NCI-H526 (cell line): ENCODE data around the gene COP1.
A peak's percentile ranks its signal among the peaks of the same experiment; 100 is the strongest.
"Not testable (repeated sequence)": the region's sequence is repeated elsewhere in the genome, so short reads cannot be mapped to it uniquely, and the experiment has no call there.

Experiments
- DNase-seq, 2 experiments: peaks; one replicate each; lab custom pipeline; 2025; lab: John Stamatoyannopoulos, UW

The COP1 gene

DNA sequence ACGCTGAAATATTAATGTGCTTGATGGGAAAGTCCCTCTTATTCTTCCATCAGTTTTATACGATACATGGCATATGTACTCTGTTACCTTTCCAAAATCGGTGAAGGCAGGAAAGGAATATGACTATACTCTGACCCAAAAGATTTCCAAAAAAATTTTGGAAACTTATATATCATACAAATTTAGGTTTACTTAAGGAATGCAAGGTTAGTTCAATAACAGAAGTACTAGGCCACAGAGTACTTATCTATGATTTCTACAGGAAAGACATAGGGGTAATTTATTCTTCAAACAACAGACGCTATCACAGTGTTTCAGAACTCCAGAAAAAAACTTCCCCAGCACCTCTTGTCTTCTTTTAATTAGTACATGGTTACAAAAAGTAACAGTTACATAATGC, 84.8 kb downstream of the COP1 start:
- no peak for DNase-seq

DNA sequence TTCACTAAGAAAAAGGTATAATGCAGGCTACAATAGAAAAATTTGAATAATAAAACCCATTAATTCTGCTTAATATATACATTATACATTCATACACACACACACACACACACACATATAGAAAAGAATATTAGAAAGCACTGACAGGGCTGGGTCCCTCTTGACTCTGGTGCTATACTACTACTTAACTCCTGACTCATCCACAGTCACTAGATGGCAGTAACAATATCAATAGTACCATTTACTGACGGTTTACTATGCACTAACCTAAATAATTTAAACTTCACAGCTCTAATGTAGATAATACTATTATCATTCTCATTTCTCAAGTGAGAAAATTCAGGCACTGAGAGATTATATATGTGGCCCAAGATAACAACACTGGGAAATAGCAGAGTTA, 87.5 kb downstream of the COP1 start:
- peak in 1 of 2 experiments; percentile 6 for DNase-seq

DNA sequence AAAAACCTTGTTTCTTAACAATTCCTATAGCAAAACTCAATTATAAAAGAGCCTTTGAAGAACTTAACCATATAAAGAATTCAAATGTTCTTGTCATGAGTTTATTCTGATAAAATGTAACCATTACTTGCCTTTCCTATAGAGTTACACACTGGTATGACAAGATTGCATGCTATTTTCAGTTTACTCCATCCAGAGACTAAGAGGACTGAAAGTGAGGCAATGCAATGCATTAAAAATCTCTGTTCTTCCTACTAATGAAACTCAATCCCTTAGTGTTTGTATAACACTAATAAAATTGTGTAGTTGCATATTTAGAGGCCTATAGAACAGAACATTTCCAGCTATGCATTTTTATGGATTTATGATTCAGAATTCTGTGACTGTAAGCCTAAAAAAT, 88.1 kb downstream of the COP1 start:
- DNase-seq: no peak

DNA sequence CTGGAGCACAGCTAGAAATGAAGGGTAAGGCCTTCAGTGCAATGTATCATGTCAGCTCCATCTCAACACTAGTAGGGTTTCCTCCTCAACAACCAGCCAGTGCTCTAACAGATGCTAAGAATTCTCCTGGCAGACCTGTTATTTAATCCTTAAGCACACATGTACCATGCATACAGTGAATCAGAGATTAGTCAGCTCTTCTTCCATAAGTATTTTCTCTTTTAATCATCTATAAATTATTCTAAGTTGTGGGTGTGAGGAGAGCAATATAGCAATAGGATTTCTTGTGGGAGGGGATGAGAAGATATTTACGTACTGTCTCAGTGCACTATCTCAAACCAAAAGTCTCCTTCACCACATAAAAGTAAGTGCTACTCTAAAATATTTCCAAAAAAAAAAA, 95.3 kb downstream of the COP1 start:
- no peak for DNase-seq

DNA sequence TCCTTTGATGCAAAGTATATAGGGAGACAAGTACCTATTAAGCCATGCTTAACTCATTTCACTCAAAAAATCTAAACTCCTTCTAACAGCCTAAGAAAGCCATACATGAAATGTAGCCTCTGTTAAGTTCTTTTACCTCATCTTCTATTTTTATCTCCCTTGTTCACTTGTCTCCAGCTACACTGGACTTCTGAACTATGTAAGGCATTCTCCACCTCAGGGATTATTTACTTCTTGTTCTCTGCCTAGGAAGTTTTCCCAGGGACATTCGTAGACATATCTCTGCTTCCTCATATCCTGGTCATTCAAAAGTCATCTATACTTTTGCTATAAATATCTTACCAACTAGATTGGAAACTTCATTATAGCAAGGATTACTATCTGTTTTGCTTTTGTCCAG, 96.9 kb downstream of the COP1 start:
- DNase-seq: no peak

DNA sequence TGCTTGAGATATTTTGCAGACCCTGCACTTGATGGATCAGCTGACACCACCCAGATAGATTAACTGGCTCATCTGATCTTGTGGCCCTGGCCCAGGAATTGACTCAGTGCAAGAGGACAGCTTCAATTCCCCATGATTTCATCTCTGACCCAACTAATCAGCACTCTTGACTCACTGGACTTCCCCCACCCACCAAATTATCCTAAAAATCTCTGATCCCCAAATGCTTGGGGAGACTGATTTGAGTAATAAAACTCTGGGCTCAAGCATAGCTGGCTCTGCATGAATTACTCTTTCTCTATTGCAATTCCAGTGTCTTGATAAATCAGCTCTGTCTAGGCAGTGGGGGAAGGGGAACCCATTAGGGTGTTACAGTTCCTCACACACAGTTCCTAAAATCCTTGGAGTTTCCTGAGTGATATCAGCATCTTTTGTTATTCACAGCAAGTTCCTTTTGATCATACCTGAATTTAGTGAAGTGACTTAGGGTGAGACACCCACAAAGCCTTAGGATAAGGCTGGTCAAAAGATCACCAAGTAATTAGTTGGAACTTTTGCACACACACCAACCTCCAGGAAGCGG, 104.2 kb downstream of the COP1 start:
- DNase-seq: no peak

DNA sequence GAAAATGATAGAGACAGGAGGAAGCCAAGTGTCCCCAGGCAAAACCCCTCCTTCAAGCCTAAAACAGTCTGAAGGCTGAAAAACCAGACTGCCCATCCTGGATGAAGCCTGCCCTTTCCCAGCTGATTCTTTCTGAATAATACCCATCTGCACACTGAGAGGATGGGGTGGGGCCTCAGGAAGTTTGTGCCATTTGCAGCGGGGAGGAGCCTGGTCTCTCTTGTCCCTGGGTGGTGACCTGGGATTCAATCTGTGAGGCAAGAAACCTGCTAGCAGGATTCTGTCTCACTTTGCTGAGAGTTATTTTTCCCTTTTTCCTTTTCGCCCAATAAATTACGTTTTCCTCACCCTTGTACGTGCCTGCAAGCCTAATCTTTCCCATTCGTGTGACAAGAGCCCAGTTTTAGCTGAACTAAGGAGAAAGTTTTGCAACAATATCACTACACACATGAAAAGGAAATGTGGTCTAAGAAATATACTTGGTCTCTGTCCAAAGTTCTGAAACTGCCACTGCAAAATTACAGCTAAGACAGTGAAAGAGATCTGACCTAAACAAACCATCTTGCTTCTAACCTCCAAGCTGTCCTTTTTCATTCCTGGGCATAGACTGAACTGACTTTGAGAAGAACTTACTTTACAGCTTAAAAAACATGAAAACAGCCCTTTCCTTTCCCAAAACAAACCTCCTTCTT, 105.0 kb downstream of the COP1 start:
- DNase-seq: no peak

DNA sequence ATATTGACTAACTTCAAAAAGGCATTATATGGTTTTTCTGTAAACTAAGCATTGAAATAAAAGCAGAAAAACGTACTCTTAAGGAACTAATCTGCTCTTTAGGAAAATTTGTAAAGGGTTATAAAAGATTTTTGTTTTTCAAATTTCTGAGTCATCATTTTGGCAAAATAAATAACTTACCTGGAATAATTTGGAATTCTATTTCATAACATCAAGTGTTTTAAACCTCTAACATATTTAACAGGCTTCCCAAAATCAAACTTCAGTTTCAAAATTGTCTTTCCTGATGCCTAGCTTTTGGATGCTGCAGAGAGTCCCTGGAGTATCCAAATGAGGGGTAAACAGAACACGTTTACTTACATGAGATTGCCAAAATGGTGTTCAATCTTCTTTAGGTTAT, 108.5 kb downstream of the COP1 start:
- DNase-seq: no peak

DNA sequence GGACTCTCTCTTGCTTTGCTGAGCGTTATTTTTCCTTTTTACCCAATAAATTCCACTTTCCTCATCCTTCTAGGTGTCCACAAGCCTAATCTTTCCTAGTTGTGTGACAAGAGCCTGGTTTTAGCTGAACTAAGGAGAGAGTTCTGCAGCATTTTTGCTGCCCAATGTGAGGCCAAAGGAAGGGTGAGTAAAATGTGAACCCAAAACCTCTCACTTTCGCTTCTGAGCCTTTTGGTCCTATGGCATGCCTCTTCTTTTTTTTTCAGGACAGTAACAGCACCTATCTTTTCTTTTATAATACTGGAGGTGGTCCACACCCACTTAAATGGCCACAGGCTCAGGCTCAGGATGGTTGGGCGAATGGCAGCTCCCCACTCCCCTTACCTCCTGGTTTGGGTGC, 111.1 kb downstream of the COP1 start:
- no peak for DNase-seq

DNA sequence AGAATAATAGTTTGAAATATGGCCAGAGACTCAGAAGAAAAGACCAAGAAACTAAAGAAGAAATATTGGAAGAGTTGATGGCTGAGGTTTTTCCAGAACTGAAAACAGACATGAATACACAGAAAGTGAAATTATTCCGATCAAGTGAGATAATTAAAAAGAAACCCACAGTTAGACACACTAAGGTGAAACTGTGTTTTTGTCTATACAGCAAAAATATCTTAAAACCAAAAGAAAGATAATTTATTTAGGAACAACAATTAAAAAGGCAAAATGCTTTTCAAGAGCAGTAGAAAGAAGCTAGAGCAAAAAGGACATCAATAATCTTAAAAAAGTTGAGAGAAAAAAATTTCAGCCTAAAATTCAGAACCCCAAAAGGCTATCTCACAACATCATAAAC, 116.3 kb downstream of the COP1 start:
- no peak for DNase-seq

DNA sequence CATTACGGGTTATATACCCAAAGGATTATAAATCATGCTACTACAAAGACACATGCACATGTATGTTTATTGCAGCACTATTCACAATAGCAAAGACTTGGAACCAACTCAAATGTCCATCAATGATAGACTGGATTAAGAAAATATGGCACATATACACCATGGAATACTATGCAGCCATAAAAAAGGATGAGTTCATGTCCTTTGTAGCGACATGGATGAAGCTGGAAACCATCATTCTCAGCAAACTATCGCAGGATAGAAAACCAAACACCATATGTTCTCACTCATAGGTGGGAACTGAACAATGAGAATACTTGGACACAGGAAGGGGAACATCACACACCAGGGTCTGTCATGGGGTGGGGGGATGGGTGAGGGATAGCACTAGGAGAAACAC, 119.3 kb downstream of the COP1 start:
- not testable (repeated sequence) for DNase-seq

DNA sequence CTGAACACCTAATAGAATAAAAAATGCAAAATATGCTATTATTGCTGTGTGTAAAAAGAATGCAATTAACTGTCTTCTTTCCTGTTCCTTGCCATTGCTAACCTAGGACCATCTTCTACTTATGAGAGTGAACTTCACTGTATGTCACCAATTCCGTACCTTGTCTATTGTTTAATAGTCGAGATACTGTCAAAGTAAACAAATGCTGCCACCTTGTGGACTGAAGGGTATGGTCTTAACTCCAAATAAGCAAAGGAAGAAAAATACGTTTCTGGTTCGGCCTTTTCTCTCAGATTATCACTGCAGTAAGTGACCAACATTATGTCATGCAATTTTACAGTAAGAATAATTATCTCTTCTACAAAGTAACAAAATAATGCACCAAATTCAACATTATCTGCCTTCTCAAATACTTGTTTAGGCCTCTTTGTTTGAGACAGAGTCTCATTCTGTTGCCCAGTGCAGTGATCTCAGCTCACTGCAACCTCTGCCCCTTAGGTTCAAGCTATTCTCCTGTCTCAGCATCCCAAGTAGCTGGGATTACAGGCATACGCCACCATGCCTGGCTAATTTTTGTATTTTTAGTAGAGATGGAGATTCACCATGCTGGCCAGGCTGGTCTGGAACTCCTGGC, 133.4 kb downstream of the COP1 start:
- DNase-seq: peak; percentile 81 to 96

DNA sequence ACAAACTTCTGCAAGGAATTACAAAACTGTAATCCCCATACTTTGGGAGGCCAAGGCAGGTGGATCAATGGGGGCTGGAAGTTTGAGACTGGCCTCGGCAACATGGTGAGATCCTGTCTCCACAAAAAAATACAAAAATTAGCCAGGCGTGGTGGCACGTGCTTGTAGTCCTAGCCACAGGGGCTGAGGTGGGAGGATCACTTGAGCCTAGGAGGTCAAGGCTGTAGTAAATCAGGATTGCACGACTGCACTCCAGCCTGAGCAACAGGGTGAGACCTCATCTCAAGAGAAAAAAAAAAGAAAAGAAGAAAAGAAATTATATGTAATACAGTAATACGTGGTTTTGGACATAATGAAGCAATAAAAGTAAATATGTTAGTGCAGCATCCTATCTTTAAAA, 138.2 kb downstream of the COP1 start:
- DNase-seq: no peak

DNA sequence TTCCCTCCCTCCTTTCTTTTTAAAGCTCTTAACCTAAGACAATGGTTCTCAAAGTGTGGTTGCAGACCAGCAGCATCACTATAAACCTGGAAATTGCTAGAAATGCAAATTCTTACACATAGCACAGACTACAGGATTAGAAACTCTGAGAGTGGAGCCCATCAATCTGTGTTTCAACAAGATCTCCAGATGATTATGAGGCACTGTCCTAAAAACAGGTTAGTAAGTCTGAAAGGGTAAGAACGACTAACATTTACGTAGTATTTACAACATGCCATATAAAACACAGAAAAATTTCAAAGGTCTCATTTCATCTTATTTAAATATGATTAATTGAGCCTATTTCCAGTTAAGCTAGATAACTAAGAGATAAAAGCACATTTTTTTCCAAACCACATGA, 138.8 kb downstream of the COP1 start:
- DNase-seq: no peak

DNA sequence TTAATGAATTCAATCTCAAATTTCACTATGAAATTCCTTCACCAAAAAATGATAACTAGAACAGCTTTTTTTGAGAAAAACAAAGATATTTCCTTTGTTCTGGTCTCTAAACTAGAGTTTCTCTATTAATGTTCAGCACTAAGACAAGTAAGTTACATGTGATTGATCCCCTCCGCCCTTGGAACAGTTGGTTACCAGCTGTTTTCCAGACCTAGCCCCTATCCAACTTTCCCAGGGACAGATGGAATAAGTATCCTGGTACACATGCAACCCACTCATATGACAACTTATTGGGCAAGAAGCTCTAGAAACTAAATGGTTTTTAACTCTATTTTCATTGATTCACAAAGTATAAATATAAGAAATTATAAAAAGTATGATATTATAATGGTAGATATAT, 140.4 kb downstream of the COP1 start:
- DNase-seq: no peak

DNA sequence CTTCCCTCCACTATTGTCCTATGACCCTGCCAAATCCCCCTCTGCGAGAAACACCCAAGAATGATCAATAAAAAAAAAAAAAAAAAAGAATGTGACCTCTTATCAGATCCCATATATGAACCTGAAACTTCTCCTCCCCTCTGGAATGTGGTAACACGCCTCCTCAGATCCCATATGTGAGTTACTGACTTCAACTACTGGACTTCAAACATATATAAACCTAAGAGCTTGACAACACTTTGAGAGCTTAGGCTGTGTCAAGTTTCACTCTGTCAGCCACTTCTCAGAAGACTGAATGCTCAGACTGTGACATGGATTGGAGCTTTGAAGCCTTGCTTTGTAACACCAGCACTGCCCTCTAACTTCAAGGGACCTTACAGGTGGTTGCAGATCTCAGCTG, 148.4 kb downstream of the COP1 start:
- no peak for DNase-seq

DNA sequence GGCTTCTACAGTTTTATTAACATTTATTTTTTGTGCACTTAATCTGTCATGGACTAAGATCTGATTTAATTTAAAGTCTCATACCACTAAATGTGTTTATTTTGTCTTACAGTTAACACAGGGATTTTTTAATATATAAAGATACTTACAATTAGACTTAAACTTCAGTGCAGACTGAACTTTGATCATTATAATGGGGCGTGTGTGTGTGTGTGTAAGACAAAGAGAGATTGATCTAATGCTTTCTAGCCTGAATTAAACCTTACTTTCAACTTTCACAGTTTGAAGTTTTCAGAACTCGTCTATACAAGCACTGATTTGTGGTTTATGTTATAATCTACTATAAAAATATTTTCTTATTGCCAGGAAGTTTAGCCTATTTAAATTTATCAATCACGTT, 150.8 kb downstream of the COP1 start:
- DNase-seq: no peak

DNA sequence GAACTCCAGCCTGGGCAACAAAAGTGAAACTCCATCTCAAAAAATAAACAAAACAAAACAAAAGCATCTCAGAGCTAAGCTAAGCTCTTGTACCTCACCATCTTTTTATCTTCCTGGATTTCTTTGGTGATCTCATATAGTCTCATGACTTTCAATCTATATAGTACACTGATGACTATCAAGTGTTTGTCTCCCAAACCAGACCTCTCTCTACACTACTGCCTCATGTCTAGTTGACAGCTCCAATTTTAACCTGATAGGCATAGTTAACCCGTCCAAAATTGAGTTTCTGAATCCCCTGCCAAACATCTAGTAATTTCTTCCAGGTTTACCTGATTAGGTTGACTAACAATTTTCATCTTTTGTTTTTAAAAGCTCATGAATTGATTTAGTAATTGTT, 151.7 kb downstream of the COP1 start:
- DNase-seq: no peak

DNA sequence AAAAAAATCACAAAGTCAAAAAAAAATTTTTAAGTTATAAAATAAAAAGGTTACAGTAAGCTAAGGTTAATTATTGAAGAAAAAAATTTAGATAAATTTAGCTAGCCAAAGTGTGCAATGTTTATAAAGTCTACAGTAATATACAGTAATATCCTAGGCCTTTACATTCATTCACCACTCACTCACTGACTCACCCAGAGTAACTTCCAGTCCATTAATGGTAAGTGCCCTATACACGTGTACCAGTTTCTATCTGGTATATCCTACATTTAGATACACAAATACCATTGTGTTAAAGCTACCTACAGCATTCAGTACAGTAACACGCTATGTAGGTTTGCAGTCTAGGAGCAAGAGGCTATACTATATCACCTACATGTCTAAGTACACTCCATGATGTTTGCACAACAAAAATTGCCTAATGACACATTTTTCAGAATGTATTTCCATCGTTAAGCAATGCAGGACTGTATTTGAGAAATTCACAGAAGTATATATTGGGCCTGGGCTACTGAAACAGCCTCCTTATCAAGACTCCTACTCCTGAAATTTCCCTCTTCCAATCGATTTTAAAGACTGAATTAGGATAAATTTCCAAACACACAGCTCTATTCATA, 155.1 kb downstream of the COP1 start:
- DNase-seq: no peak

DNA sequence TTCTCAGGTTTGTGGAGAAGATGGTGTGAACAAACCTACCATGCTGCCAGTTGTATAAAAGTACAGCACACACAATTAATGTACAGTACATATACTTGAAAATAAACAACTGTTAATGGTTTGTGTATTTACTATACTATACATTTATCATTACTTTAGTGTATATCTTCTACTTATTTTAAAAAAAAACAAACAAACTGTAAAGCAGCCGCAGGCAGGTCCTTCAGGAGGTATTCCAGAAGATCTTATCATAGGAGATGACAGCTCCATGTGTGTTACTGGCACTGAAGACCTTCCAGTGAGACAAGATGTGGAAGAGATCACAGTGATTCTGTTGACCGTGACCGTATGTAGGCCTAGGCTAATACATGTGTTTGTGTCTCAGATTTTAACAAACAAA, 155.7 kb downstream of the COP1 start:
- DNase-seq: no peak

DNA sequence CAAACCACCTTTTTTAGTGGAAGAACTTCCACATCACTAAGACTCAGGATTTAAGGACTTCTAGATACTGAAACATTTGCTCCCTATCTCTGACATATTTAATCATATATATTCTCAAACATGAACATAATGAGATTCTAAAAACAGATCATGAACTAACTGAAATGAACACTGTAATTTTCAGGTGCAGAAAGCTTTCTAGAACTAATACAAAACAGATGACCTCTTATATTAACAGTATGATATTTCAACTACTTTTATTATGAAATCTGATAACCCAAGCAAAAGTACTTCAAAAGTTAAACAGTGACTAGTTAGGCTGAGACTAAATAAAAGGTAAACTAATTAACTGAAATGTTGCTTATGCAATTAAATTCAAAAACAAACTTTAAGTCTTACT, 157.5 kb downstream of the COP1 start:
- DNase-seq: no peak

DNA sequence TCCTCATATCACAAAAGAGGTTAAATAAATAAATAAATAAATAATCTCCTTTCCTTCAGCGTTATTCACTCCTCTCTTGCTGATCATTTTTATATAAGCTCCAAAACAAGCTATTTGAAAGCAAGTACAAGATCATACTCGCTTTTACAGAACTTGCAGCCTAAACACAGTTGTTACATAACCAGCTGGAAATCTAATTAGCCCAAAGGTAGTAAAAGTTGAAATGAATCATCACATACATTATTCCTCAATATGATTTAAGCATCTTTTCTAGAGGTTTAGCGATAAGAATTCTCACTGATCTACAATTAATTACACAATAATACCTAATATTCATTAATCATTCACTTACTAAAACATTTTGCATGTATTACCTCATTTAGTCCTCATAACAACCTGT, 160.2 kb downstream of the COP1 start:
- no peak for DNase-seq

DNA sequence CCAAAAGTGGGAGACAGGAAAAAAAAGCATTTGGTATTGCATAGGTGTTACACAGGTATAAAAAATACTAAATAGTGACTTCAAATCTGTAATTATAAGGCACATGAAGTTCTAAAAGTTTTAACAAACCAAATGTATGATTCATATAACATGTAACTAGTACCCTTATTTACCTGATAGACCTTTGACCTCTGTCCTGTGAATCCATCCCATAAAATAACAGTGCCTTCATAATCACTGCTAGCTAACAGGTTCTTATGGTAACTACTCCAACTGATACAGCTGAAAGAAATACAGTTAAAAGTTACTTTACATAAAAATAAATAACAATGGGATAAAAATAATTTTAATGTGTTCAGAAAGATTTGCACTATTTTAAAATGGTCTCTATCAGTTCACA, 163.5 kb downstream of the COP1 start:
- no peak for DNase-seq
